ENCODE measurements around the gene AGL.
"Not testable (repeated sequence)": the region's sequence is repeated elsewhere in the genome, so short reads cannot be mapped to it uniquely, and the experiment has no call there.

AGL gene

GRCh38 chr1:99955375-99955774 is 105.2 kb downstream of the AGL start:
- Histone ChIP-seq H3K9me3 (no peaks in the 10 kb centered on the region), H3K36me3 (no peaks in the 10 kb centered on the region), H3K27ac (no peak overlapping the region), H3K4me3 (no peak overlapping the region), H3K4me1 (no peaks in the 10 kb centered on the region), H3K27me3 (no peaks in the 10 kb centered on the region)
- no peak for TF ChIP-seq CTCF (IDR thresholded peaks at IDR 0.05)
- intact Hi-C loops (cut with DNase I; ENCODE audit: low total_unique reads): no loop called here
- no peak for DNase-seq

- no peak for DNase-seq
- no peak overlapping the region for H3K27ac ChIP-seq
- no peak overlapping the region for H3K4me3 ChIP-seq
- no peaks in the 10 kb centered on the region for H3K9me3 ChIP-seq
- TF ChIP-seq CTCF (IDR thresholded peaks at IDR 0.05): no peak
- H3K27me3 ChIP-seq: no peaks in the 10 kb centered on the region
- no peaks in the 10 kb centered on the region for H3K36me3 ChIP-seq
- no peaks in the 10 kb centered on the region for H3K4me1 ChIP-seq
- intact Hi-C loops (cut with DNase I; ENCODE audit: low total_unique reads): no loop called here
Measured at GRCh38 chr1:99956755-99957154, 106.6 kb downstream of the AGL start.

GRCh38 chr1:99957818-99958217 is 107.7 kb downstream of the AGL start:
- intact Hi-C loops (cut with DNase I; ENCODE audit: low total_unique reads): no loop called here
- Histone ChIP-seq H3K4me1 (no peaks in the 10 kb centered on the region), H3K36me3 (no peaks in the 10 kb centered on the region), H3K27me3 (no peaks in the 10 kb centered on the region), H3K9me3 (no peaks in the 10 kb centered on the region), H3K27ac (no peak overlapping the region), H3K4me3 (no peak overlapping the region)
- DNase-seq: no peak
- TF ChIP-seq CTCF (IDR thresholded peaks at IDR 0.05): no peak

GRCh38 chr1:99959189-99959705 is 109.1 kb downstream of the AGL start:
- DNase-seq; H3K36me3 ChIP-seq; intact Hi-C loops (cut with DNase I; ENCODE audit: low total_unique reads); H3K9me3 ChIP-seq; H3K27ac ChIP-seq; H3K27me3 ChIP-seq; H3K4me1 ChIP-seq; H3K4me3 ChIP-seq: not testable (repeated sequence)

- H3K27ac ChIP-seq; DNase-seq; intact Hi-C loops (cut with DNase I; ENCODE audit: low total_unique reads); H3K9me3 ChIP-seq; H3K4me1 ChIP-seq; H3K4me3 ChIP-seq; H3K36me3 ChIP-seq; H3K27me3 ChIP-seq: not testable (repeated sequence)
Measured at GRCh38 chr1:99960260-99960659, 110.1 kb downstream of the AGL start.

- DNase-seq: no peak
- H3K9me3 ChIP-seq: no peaks in the 10 kb centered on the region
- intact Hi-C loops (cut with DNase I; ENCODE audit: low total_unique reads): no loop called here
- no peak for TF ChIP-seq CTCF (IDR thresholded peaks at IDR 0.05)
- no peaks in the 10 kb centered on the region for H3K27me3 ChIP-seq
- no peaks in the 10 kb centered on the region for H3K36me3 ChIP-seq
- H3K4me1 ChIP-seq: no peaks in the 10 kb centered on the region
- no peak overlapping the region for H3K27ac ChIP-seq
- H3K4me3 ChIP-seq: no peak overlapping the region
Measured at GRCh38 chr1:99963041-99963795, 113.1 kb downstream of the AGL start.

All from tibial artery (tissue), 4 donors.